ENCODE measurements around the gene IL17B. TPM values are rescaled to one million over a fixed set of nuclear protein-coding genes. Genes with fewer than 3 reads are reported as not detected.

IL17B gene
- total and polyA plus RNA-seq, 2 of the 8 experiments (the other 6 are each of a cell fraction or from before 2014, with no cell fraction given): 0.18 TPM; not detected in 1

GRCh38 chr5:149362541-149362940 is 16.6 kb downstream of the IL17B start (continued):
- TF ChIP-seq ZNF274 (IDR thresholded peaks at IDR 0.05; ENCODE audit: borderline replicate concordance, extremely low read depth, low read length): no peak
- no peak for TF ChIP-seq JUND (IDR thresholded peaks at IDR 0.05; ENCODE audit: low read length)

All from H1 (cell line).